Measurements from ENCODE around the gene BACH1.

Gene BACH1

DNA sequence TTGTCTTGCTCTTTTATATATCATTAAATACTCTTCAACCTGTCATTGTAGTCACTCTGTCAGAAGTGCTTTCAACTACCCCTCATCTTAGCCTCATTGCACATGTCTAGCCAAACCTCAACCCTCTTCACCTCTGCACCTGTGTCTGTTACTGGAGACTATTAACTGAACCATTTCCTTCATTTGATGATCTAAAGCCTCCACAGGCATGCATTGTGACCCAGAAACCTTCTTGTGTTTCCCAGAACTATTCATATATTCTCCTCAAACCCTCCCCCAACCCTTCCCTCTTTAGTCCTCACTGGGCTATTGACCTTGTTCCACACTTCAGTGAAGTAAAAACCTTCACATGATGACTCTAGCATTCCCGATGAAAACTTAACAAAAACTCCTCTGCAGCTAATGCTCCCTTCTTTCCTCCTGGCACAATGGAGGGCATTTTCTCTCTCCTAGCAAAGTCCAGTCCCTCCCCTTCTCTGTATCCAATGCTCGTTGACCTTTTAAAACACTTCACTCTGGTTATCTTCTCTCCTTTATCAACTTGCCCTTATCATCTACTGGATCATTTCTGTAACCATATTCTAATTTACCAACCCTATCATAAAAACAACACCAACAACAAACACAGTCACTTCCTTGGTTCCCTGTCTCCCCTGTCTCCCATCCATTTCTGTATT, 86.1 kb downstream of the BACH1 start:
- DNase-seq (ENCODE audit: extremely low spot score): no peak
- CTCF ChIA-PET: interaction anchor here (2.1 kb wide), 1 partner anchor 12 kb away, joined by 7 read pairs; no protein-coding TSS in a partner anchor

GRCh38 chr21:29385934-29386520, 87.3 kb downstream of the BACH1 start:
- ChIA-PET CTCF (interaction anchor here (2.1 kb wide), 1 partner anchor 13 kb away, joined by 7 read pairs; no protein-coding TSS in a partner anchor), POLR2A (no interaction called here)
- no peak for TF ChIP-seq CTCF (IDR thresholded peaks at IDR 0.05; ENCODE audit: control extremely low read depth, extremely low read depth, low read depth, missing control alignments)
- DNase-seq (ENCODE audit: extremely low spot score): no peak

More for the DNA sequence above, 86.1 kb downstream of the BACH1 start:
- TF ChIP-seq CTCF (IDR thresholded peaks at IDR 0.05; ENCODE audit: control extremely low read depth, extremely low read depth, low read depth, missing control alignments): no peak
- POLR2A ChIA-PET: no interaction called here

- CTCF ChIA-PET: interaction anchor here (2.1 kb wide), 1 partner anchor 14 kb away, joined by 7 read pairs; no protein-coding TSS in a partner anchor
- POLR2A ChIA-PET: no interaction called here
- no peak for DNase-seq (ENCODE audit: extremely low spot score)
- no peak for TF ChIP-seq CTCF (IDR thresholded peaks at IDR 0.05; ENCODE audit: control extremely low read depth, extremely low read depth, low read depth, missing control alignments)
Measured at GRCh38 chr21:29386803-29387202, 88.1 kb downstream of the BACH1 start.

DNA sequence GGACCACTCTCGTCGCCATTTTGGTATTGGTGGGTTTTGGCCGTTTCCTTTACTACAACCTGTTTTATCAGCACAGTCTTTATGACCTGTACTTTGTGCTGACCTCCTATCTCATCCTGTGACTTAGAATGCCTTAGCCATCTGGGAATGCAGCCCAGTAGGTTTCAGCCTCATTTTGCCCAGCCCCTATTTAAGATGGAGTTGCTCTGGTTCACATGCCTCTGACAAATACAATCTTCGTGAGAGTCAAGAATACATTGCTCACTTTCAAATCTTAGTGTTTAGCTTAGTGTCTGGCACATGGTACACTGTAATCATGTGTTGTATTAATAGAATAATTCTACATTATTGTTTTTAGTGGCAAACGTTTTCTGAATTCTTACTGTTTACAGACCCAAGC, 88.9 kb downstream of the BACH1 start:
- DNase-seq (ENCODE audit: extremely low spot score): no peak
- no peak for TF ChIP-seq CTCF (IDR thresholded peaks at IDR 0.05; ENCODE audit: control extremely low read depth, extremely low read depth, low read depth, missing control alignments)
- ChIA-PET POLR2A (no interaction called here), CTCF (no interaction called here)

DNA sequence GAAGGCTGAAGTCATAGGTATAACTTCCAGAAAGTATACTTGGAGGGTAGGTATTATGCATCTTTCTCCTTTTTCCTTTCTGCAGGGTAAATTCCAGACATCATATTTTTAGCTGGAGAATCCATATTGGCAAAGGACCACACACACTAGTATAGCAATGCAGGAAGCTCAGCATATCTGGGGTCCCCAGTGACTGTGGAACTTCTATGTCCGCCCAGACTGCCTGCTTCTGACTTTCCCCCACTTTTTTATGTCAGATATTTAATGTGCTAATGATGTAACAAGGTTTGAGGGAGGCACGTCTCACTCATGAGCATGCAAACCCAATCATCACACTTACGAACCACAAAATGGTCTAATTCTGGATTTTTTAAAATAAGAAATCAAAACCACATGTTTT, 90.4 kb downstream of the BACH1 start:
- ChIA-PET POLR2A (no interaction called here), CTCF (interaction anchor here (1.0 to 1.2 kb wide), 2 partner anchors 13 to 18 kb away, joined by 3 to 5 read pairs; no protein-coding TSS in a partner anchor)

DNA sequence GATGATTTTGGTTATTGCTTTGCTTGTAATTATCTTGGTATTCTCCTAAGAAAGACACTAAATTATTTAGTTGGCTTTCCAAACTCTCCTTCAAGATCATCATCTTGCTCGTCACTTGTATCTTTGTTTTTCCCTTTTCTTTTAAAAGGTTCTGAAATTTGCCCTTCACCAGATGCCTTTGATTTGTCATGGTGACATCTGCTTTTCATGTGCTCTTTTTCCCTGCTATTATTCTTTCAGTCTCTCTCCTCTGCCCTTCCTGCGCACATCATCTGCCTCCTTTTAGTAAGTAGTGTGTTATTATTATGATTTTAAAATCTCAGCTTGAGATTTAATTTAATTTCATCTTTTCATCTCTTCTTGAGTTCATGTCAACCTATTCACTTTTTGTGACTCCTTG, 92.1 kb downstream of the BACH1 start:
- no peak for DNase-seq (ENCODE audit: extremely low spot score)
- ChIA-PET CTCF (interaction anchor here (1.1 kb wide), 1 partner anchor 13 kb away, joined by 4 read pairs; no protein-coding TSS in a partner anchor), POLR2A (no interaction called here)
- no peak for TF ChIP-seq CTCF (IDR thresholded peaks at IDR 0.05; ENCODE audit: control extremely low read depth, extremely low read depth, low read depth, missing control alignments)

More for the DNA sequence above, 90.4 kb downstream of the BACH1 start:
- no peak for TF ChIP-seq CTCF (IDR thresholded peaks at IDR 0.05; ENCODE audit: control extremely low read depth, extremely low read depth, low read depth, missing control alignments)
- DNase-seq (ENCODE audit: extremely low spot score): no peak

All from GM10248 (cell line).